Stimulated activated CD4-positive, alpha-beta T cell treated with anti-CD3 and anti-CD28 coated beads, Interleukin-4, amount 100 ng/mL, for 4 hours (primary cell): Measurements from ENCODE around the gene NKAIN1.
"Not testable (repeated sequence)": the region's sequence is repeated elsewhere in the genome, so short reads cannot be mapped to it uniquely, and the experiment has no call there.

Experiments
- DNase-seq, 2 experiments: peaks; one replicate each; pipeline ENCODE4 v3.0.0-alpha.2; 2020

NKAIN1 gene

GRCh38 chr1:31239653-31240241, at the start of gene NKAIN1:
Gene NKAIN1, minus strand, starts transcription at chr1:31239887. Its CDS starts 340 bp downstream, at chr1:31239547.
- DNase-seq, result no peak

GRCh38 chr1:31289021-31289420, 49.3 kb upstream of the NKAIN1 start:
- DNase-seq, result no peak

- DNase-seq, result not testable (repeated sequence)
These were observed 48.1 kb upstream of the NKAIN1 start for GRCh38 chr1:31287791-31288190.

- not testable (repeated sequence) for DNase-seq
These were observed 42.7 kb upstream of the NKAIN1 start for GRCh38 chr1:31282426-31282825.

DNA sequence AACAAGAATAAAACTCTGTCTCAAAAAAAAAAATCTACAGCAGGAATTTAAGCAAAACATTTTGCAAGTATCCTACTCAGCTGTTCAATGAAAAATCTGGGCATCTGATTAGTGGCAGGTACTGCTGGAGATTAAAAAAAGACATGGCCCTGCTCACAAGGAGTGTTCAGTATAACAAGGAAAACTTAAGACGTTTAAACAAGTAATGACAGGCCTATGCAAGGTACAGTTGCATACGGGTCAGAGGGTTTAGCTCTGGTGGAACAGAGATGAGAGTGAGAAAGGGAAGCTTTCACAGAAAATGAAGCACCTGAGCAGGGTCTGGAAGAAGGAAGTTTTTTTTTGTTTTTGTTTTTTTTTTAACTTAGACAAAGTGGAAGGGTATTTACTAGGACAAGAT, 33.9 kb upstream of the NKAIN1 start:
- DNase-seq, result no peak

DNA sequence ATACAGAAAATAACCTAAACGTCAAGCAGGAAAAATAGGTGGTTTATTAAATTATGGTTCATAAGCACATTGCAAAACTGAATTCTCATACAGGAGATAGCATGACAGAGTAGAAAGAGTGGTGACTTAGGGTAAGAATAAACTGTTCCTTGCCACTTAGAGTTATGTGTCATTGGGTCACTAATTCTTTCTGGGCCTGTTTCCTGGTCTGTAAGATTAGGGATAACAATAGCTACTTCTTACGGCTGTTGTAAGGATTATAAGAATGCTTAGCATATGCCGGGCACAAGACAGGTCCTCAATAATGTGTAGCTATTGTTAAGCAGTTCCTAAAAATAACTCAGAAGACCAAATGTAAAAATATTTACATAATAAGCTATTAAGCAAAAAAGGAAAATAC, 32.7 kb upstream of the NKAIN1 start:
- no peak for DNase-seq

DNA sequence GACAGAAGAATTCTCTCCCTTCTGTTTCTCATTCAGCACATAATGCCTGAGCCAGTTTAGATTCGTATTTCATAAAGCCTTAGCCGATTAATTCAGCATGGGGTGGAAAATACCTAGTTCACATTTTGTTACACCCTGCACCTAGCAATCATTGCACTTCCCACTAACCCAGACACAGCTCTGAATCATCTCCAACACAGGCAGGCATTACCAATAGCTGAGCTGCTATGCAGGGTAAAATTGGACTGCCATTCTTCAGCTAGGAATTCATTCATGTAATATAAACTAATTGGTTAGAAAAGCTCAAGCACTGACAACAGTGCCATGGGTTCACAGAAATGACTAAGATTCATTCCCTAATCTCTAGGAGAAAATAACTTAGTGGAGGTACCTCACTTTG, 26.9 kb upstream of the NKAIN1 start:
- DNase-seq, result no peak

GRCh38 chr1:31264790-31265386, 25.2 kb upstream of the NKAIN1 start:
- DNase-seq, result no peak

DNA sequence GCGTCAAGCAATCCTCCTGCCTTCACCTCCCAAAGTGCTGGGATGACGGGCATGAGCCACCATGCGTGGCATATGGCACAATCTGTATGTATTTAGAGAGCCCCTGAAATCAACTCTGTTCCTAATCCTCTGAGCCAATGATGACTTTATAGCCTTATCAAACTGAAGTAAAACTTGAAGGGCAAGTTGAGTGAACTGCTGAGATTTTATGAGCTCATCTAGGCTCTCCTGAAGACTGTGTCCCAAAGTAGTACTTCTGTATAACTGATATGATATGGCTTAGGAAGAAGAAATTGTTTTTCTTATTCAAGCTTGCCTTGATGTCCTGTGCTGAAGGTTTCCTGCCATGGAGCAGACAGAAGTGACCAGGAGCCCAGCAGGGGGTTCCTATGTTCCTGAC, 23.7 kb upstream of the NKAIN1 start:
- no peak for DNase-seq

DNA sequence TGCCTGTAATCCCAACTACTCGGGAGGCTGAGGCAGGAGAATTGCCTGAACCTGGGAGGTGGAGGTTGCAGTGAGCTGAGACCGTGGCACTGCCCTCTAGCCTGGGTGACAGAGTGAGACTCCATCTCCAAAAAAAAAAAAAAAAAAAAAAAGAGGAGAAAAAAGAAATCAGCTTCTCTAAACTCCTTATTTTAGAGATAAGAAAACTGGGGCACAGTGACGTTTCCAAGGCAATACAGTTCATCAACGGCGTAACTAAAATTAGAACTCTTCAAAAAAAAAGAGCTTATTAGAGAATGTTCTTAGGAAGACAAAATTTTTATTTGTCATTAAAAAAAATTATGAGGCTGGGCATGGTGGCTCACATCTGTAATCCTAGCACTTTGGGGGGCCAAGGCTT, 22.7 kb upstream of the NKAIN1 start:
- DNase-seq, result not testable (repeated sequence)

DNA sequence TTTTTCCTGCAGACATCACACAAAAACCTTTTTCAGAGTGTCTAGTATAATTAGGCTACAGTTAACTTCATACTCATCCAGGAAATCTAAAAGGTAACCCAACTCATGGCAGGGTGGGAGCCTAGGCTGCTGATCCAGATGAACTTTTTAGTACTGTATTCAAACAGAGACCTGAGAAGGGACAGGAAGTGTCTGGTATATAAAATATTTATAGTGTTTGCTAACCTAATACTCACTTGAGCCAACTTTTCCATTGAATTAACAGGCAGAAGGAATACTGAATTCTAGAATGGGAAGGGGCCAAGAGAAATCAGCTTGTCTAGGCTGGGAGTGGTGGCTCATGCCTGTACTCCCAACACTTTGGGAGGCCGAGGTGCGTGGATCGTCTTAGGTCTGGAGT, 22.2 kb upstream of the NKAIN1 start:
- no peak for DNase-seq

DNA sequence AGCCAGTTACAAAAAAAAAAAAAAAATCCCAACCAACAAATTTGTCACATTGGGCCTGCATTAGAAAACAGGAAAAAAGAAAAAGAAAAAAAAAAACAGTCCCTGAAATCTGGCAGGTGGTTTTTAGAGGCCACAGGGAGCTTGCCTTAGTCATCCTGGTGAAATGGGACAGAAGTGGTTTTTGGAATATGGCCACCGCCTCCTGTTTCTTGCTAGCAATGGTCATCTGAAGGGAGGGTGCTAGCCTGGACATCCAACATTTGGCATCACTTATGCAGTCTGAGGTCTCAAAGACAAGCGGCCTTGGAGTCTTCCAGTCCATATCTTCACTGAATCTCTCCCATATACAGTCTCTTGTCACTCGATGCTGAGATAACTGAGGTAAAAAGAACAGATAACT, 20.1 kb upstream of the NKAIN1 start:
- no peak for DNase-seq

GRCh38 chr1:31258581-31258980, 18.9 kb upstream of the NKAIN1 start:
- no peak for DNase-seq

- no peak for DNase-seq
These were observed 17.5 kb upstream of the NKAIN1 start for GRCh38 chr1:31257213-31257612.

GRCh38 chr1:31249854-31250253, 10.2 kb upstream of the NKAIN1 start:
- no peak for DNase-seq

- no peak for DNase-seq
These were observed 8.6 kb upstream of the NKAIN1 start for GRCh38 chr1:31248276-31248675.

GRCh38 chr1:31244326-31244725, 4.6 kb upstream of the NKAIN1 start:
- no peak for DNase-seq

- DNase-seq, result no peak
These were observed 4.0 kb upstream of the NKAIN1 start for GRCh38 chr1:31243501-31244286.

DNA sequence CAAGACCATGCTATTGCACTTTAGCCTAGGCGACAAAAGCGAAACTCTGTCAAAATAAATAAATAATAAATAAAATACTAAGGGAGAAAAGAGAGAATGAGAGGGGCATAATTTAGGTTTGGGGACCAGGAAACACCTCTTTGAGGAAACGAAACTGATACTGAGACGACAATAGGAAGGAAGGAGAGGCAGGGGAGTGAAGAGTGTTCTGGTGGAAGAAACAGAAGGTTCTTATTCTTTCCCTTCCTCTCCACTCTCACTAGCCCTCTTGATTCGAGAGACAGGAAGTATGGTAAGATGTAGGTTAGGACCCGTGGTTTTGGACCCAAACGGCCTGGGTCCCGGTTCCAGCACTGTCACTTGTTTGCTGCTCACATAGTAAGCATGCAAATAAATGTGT, 1.6 kb upstream of the NKAIN1 start:
- DNase-seq, result no peak

- DNase-seq, result no peak
These were observed 587 bp downstream of the NKAIN1 start for GRCh38 chr1:31238986-31239613.

- DNase-seq, result no peak
These were observed 1.1 kb downstream of the NKAIN1 start for GRCh38 chr1:31238612-31238985.

DNA sequence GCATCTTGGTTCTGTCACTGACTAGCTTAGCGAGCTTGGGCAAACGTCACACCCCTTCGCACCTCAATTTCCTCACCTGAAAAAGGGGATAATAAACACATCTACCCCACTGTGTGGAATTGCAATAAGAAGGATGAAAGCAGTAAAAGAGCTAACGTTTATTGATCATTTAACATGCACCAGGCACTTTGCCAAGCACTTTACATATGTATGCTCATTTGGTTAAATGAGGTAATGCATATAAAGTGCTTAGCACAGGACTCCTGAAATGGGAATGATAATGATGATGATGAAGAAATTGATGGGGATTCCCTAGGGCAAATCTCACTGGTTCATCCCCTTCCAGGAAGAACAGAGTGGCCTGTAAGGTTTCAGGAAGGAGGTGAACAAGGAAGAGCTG, 4.8 kb downstream of the NKAIN1 start:
- DNase-seq, result no peak

GRCh38 chr1:31234123-31234708, 5.5 kb downstream of the NKAIN1 start:
- no peak for DNase-seq

GRCh38 chr1:31232689-31233088, 7.0 kb downstream of the NKAIN1 start:
- no peak for DNase-seq
